ENCODE results near the gene MRPL28.
"Not testable (repeated sequence)": the region's sequence is repeated elsewhere in the genome, so short reads cannot be mapped to it uniquely, and the experiment has no call there.

MRPL28 gene

DNA sequence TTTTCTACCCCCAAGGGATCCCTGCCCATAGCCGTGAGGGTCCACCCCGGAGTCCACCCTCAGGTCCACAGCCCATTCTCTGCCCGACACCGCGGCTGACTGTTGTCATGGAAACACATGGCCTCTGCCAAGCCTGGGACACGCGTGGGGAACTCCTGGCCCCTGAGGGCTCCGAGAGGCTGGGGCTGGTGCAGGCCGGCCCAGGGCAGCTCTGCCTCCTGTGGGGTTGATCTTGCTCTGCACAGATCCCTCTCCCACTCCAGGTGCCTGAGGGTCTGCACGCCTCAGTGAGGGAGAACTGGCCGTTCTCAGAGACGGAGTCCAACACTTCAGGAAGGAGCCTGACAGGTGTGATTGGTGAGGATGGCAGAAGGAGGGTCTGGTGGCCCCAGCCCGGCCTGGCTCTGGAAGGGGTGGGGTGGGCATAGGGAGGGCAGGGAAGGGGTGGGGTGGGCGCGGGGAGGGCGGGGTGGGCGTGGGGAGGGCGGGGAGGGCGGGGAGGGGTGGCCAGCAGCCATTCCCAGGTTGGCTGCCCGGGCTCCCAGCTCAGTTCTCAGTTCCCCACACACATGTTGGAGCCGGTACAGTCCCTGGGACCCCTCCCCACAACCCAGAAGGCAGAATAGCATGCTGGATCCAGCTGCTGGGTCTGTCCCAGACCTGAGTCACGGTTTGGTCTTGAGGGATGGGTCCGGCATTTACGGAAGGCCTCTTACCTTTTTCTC, 6.4 kb downstream of the MRPL28 start:
- Histone ChIP-seq H4K20me1 (ENCODE audit: insufficient read depth, low read length) (peaks cover 21% of the 10 kb centered on the region; the same call in 1 of the 2 replicates), H3K4me2 (ENCODE audit: insufficient read depth, low read length) (no peak overlapping the region)

DNA sequence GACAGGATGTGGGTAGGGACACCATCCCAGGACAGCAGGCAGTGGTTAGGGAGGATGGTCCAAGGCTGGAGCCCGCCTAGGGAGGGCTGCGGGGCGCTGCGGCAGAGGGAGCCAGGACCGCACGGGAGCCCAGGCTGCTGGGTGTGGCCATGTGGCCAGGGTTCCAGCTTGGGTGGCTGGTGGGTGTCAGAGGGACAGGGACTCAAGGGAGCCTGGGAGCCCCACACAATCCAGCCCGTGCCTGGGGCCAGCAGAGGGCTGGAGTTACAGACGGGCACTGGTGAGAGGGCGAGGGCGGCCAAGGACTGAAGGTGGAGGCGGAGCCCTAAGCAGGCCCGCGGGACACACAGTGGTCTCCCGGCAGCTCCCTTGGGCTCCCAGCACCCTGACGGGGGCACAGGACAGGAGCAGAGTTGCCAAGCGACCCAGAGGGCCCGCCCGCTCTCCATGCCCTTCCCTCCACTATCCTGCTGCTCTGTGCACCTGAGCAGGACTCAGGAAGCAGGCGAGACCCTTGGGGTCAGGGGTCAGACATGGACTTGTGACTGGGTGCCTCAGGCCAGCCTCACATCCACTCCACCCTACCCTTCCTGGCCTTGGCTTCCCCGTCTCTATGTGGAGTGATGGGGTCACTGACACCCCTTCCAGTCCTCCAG, 7.1 kb downstream of the MRPL28 start:
- H3K27me3 ChIP-seq (ENCODE audit: insufficient read depth, low read length, poor library complexity) = no peaks in the 10 kb centered on the region
- H4K20me1 ChIP-seq (ENCODE audit: insufficient read depth, low read length) = peaks cover 18% of the 10 kb centered on the region; the same call in 1 of the 2 replicates
- ATAC-seq (ENCODE audit: insufficient read depth, low read depth) (0 out of 3 replicates have a peak, but pooled peaks have one; percentile 14), DNase-seq (no peak)
- TF ChIP-seq, protein P1, sequence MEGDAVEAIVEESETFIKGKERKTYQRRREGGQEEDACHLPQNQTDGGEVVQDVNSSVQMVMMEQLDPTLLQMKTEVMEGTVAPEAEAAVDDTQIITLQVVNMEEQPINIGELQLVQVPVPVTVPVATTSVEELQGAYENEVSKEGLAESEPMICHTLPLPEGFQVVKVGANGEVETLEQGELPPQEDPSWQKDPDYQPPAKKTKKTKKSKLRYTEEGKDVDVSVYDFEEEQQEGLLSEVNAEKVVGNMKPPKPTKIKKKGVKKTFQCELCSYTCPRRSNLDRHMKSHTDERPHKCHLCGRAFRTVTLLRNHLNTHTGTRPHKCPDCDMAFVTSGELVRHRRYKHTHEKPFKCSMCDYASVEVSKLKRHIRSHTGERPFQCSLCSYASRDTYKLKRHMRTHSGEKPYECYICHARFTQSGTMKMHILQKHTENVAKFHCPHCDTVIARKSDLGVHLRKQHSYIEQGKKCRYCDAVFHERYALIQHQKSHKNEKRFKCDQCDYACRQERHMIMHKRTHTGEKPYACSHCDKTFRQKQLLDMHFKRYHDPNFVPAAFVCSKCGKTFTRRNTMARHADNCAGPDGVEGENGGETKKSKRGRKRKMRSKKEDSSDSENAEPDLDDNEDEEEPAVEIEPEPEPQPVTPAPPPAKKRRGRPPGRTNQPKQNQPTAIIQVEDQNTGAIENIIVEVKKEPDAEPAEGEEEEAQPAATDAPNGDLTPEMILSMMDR (IDR thresholded peaks at IDR 0.05; ENCODE audit: borderline replicate concordance, extremely low read depth, low read length, poor library complexity, severe bottlenecking) = no peak
- TF ChIP-seq EZH2 (IDR thresholded peaks at IDR 0.05; ENCODE audit: borderline replicate concordance, low read depth, low read length, severe bottlenecking) = no peak
- peaks cover 20% of the 10 kb centered on the region for H3K36me3 ChIP-seq (ENCODE audit: insufficient read depth, low read length)
- no peak overlapping the region for H2AFZ ChIP-seq (ENCODE audit: low read depth, low read length)
- no peaks in the 10 kb centered on the region for H3K79me2 ChIP-seq (ENCODE audit: insufficient read depth, low read length)
- H3K27ac ChIP-seq (ENCODE audit: low read length) = no peak overlapping the region
- no peak overlapping the region for H3K4me2 ChIP-seq (ENCODE audit: insufficient read depth, low read length)
- H3K9ac ChIP-seq (ENCODE audit: low read depth, low read length) = no peak overlapping the region
- no peaks in the 10 kb centered on the region for H3K9me3 ChIP-seq (ENCODE audit: insufficient read depth, low read length, severe bottlenecking)
- H3K4me3 ChIP-seq (ENCODE audit: low read depth in 1 of 2, low read length in 2 of 2) = no peak overlapping the region
- peaks cover 8% of the 10 kb centered on the region for H3K4me1 ChIP-seq (ENCODE audit: insufficient read depth, low read length)

More for the DNA sequence above, 6.4 kb downstream of the MRPL28 start:
- no peak overlapping the region for H3K27ac ChIP-seq (ENCODE audit: low read length)
- H3K4me1 ChIP-seq (ENCODE audit: insufficient read depth, low read length) = peaks cover 12% of the 10 kb centered on the region
- no peaks in the 10 kb centered on the region for H3K9me3 ChIP-seq (ENCODE audit: insufficient read depth, low read length, severe bottlenecking)
- no peak overlapping the region for H3K4me3 ChIP-seq (ENCODE audit: low read depth in 1 of 2, low read length in 2 of 2)
- H3K36me3 ChIP-seq (ENCODE audit: insufficient read depth, low read length) = peaks cover 27% of the 10 kb centered on the region
- no peak overlapping the region for H3K9ac ChIP-seq (ENCODE audit: low read depth, low read length)
- H3K27me3 ChIP-seq (ENCODE audit: insufficient read depth, low read length, poor library complexity) = no peaks in the 10 kb centered on the region
- no peak overlapping the region for H2AFZ ChIP-seq (ENCODE audit: low read depth, low read length)
- DNase-seq = no peak
- ATAC-seq (ENCODE audit: insufficient read depth, low read depth) = no peak
- TF ChIP-seq EZH2 (IDR thresholded peaks at IDR 0.05; ENCODE audit: borderline replicate concordance, low read depth, low read length, severe bottlenecking) = no peak
- TF ChIP-seq, protein P1 (IDR thresholded peaks at IDR 0.05; ENCODE audit: borderline replicate concordance, extremely low read depth, low read length, poor library complexity, severe bottlenecking) = no peak
- H3K79me2 ChIP-seq (ENCODE audit: insufficient read depth, low read length) = no peaks in the 10 kb centered on the region

GRCh38 chr16:362702-362999, 7.7 kb downstream of the MRPL28 start:
- H3K79me2 ChIP-seq (ENCODE audit: insufficient read depth, low read length); H3K9ac ChIP-seq (ENCODE audit: low read depth, low read length); H3K4me3 ChIP-seq (ENCODE audit: low read depth in 1 of 2, low read length in 2 of 2); H3K27me3 ChIP-seq (ENCODE audit: insufficient read depth, low read length, poor library complexity); H3K9me3 ChIP-seq (ENCODE audit: insufficient read depth, low read length, severe bottlenecking); ATAC-seq (ENCODE audit: insufficient read depth, low read depth); H2AFZ ChIP-seq (ENCODE audit: low read depth, low read length); DNase-seq; H3K4me1 ChIP-seq (ENCODE audit: insufficient read depth, low read length); H3K27ac ChIP-seq (ENCODE audit: low read length): not testable (repeated sequence)
- Histone ChIP-seq H3K4me2 (ENCODE audit: insufficient read depth, low read length) (peak overlapping the region; percentile 51), H4K20me1 (ENCODE audit: insufficient read depth, low read length) (peaks cover 16% of the 10 kb centered on the region; the same call in 1 of the 2 replicates), H3K36me3 (ENCODE audit: insufficient read depth, low read length) (peaks cover 14% of the 10 kb centered on the region)

All from DND-41 (cell line).